Astrocyte (in vitro differentiated cells and primary cell): ENCODE measurements around the gene FILIP1L. TPM values are rescaled to one million over a fixed set of nuclear protein-coding genes. Genes with fewer than 3 reads are reported as not detected.

Source experiments
- DNase-seq: peaks from one replicate; pipeline ENCODE4 v3.0.0-alpha.2; 2010; ENCODE audit warnings: low read depth
- FAIRE-seq: peaks from 2 replicates; lab custom pipeline; 2011; peaks lifted over from hg19 to GRCh38; lab: Jason Lieb, UNC
- H2AFZ ChIP-seq: 2 replicates; pipeline ENCODE4 v1.6.0; 2012; ENCODE audit warnings: low read depth, low read length, inconsistent platforms
- H3K27ac ChIP-seq: 2 replicates; pipeline ENCODE4 v1.5.1; 2011; ENCODE audit warnings: low read depth, low read length, inconsistent platforms
- H3K27me3 ChIP-seq: 2 replicates; pipeline ENCODE4 v1.6.0; 2011; ENCODE audit warnings: low read length, inconsistent platforms; ENCODE audit not compliant: insufficient read depth
- H3K36me3 ChIP-seq: 2 replicates; pipeline ENCODE4 v1.5.1; 2011; ENCODE audit warnings: low read length, inconsistent platforms; ENCODE audit not compliant: insufficient read depth
- H3K4me1 ChIP-seq: 2 replicates; pipeline ENCODE4 v1.5.1; 2011; ENCODE audit warnings: low read length, inconsistent platforms; ENCODE audit not compliant: insufficient read depth
- H3K4me2 ChIP-seq: 2 replicates; pipeline ENCODE4 v1.6.0; 2012; ENCODE audit warnings: low read length, inconsistent platforms
- H3K4me3 ChIP-seq: 2 replicates; pipeline ENCODE4 v1.5.1; 2011; ENCODE audit warnings: low read depth, mild to moderate bottlenecking, low read length, inconsistent platforms; ENCODE audit not compliant: insufficient read depth
- H3K79me2 ChIP-seq: 2 replicates; pipeline ENCODE4 v1.6.0; 2012; ENCODE audit warnings: mild to moderate bottlenecking, low read length, inconsistent platforms; ENCODE audit not compliant: insufficient read depth
- H3K9ac ChIP-seq: 2 replicates; pipeline ENCODE4 v1.6.0; 2012; ENCODE audit warnings: mild to moderate bottlenecking, low read length, inconsistent platforms
- H3K9me3 ChIP-seq: 2 replicates; pipeline ENCODE4 v1.5.1; 2012; ENCODE audit warnings: low read depth, mild to moderate bottlenecking, low read length, inconsistent platforms; ENCODE audit not compliant: insufficient read depth
- H4K20me1 ChIP-seq: 2 replicates; pipeline ENCODE4 v1.6.0; 2012; ENCODE audit warnings: low read length, inconsistent platforms; ENCODE audit not compliant: insufficient read depth
- H3K27ac Mint-ChIP-seq: one replicate; pipeline ENCODE4 v1.8.0; 2021; ENCODE audit warnings: mild to moderate bottlenecking, mixed read lengths; ENCODE audit not compliant: unreplicated experiment
- H3K27me3 Mint-ChIP-seq: one replicate; pipeline ENCODE4 v1.8.0; 2021; ENCODE audit warnings: low read depth, mixed read lengths; ENCODE audit not compliant: unreplicated experiment
- H3K36me3 Mint-ChIP-seq: one replicate; pipeline ENCODE4 v1.8.0; 2021; ENCODE audit warnings: low read depth, mixed read lengths; ENCODE audit not compliant: unreplicated experiment
- H3K4me1 Mint-ChIP-seq: one replicate; pipeline ENCODE4 v1.8.0; 2021; ENCODE audit warnings: low read depth, mixed read lengths; ENCODE audit not compliant: unreplicated experiment
- H3K4me3 Mint-ChIP-seq: one replicate; pipeline ENCODE4 v1.8.0; 2021; ENCODE audit warnings: mild to moderate bottlenecking, moderate library complexity, mixed read lengths; ENCODE audit not compliant: unreplicated experiment
- H3K9me3 Mint-ChIP-seq: one replicate; pipeline ENCODE4 v1.8.0; 2021; ENCODE audit warnings: mild to moderate bottlenecking, mixed read lengths; ENCODE audit not compliant: unreplicated experiment
- EZH2 ChIP-seq: IDR thresholded peaks from 2 replicates; pipeline ENCODE4 v1.6.1; 2012; ENCODE audit warnings: mild to moderate bottlenecking, low read length, inconsistent platforms; ENCODE audit not compliant: insufficient read depth
- total RNA-seq: library from RNA; stranded (reverse); gene quantifications from 2 replicates; pipeline ENCODE4 v1.2.1, GENCODE V29; 2021
- TF ChIP-seq, protein P1 (sequence below): IDR thresholded peaks from 2 replicates; pipeline ENCODE4 v1.5.1; 2011; ENCODE audit warnings: low read depth, mild to moderate bottlenecking, inconsistent platforms, low read length, moderate library complexity; ENCODE audit not compliant: insufficient read depth

FILIP1L gene
- total RNA-seq, 1 donor from 2014 or later = 209 TPM

DNA sequence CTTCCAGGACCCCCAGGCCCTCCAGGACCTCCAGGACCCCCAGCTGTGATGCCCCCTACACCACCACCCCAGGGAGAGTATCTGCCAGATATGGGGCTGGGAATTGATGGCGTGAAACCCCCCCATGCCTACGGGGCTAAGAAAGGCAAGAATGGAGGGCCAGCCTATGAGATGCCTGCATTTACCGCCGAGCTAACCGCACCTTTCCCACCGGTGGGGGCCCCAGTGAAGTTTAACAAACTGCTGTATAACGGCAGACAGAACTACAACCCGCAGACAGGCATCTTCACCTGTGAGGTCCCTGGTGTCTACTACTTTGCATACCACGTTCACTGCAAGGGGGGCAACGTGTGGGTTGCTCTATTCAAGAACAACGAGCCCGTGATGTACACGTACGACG is 318.7 kb downstream of the FILIP1L start:
- DNase-seq = no peak
- no peak overlapping the region for H2AFZ ChIP-seq
- no peak for FAIRE-seq
- H3K9me3 ChIP-seq = no peaks in the 10 kb centered on the region
- Mint-ChIP-seq H3K27ac (no peak overlapping the region), H3K36me3 (peaks cover 4% of the 10 kb centered on the region), H3K27me3 (no peaks in the 10 kb centered on the region), H3K4me3 (no peak overlapping the region), H3K4me1 (no peaks in the 10 kb centered on the region), H3K9me3 (no peaks in the 10 kb centered on the region)
- H4K20me1 ChIP-seq = no peaks in the 10 kb centered on the region
- no peak overlapping the region for H3K9ac ChIP-seq
- H3K36me3 ChIP-seq = no peaks in the 10 kb centered on the region
- no peak overlapping the region for H3K27ac ChIP-seq
- TF ChIP-seq EZH2 = no peak
- TF ChIP-seq, protein P1, sequence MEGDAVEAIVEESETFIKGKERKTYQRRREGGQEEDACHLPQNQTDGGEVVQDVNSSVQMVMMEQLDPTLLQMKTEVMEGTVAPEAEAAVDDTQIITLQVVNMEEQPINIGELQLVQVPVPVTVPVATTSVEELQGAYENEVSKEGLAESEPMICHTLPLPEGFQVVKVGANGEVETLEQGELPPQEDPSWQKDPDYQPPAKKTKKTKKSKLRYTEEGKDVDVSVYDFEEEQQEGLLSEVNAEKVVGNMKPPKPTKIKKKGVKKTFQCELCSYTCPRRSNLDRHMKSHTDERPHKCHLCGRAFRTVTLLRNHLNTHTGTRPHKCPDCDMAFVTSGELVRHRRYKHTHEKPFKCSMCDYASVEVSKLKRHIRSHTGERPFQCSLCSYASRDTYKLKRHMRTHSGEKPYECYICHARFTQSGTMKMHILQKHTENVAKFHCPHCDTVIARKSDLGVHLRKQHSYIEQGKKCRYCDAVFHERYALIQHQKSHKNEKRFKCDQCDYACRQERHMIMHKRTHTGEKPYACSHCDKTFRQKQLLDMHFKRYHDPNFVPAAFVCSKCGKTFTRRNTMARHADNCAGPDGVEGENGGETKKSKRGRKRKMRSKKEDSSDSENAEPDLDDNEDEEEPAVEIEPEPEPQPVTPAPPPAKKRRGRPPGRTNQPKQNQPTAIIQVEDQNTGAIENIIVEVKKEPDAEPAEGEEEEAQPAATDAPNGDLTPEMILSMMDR = no peak
- no peak overlapping the region for H3K4me2 ChIP-seq
- no peaks in the 10 kb centered on the region for H3K4me1 ChIP-seq
- H3K27me3 ChIP-seq = no peaks in the 10 kb centered on the region
- H3K4me3 ChIP-seq = no peak overlapping the region
- H3K79me2 ChIP-seq = no peaks in the 10 kb centered on the region

DNA sequence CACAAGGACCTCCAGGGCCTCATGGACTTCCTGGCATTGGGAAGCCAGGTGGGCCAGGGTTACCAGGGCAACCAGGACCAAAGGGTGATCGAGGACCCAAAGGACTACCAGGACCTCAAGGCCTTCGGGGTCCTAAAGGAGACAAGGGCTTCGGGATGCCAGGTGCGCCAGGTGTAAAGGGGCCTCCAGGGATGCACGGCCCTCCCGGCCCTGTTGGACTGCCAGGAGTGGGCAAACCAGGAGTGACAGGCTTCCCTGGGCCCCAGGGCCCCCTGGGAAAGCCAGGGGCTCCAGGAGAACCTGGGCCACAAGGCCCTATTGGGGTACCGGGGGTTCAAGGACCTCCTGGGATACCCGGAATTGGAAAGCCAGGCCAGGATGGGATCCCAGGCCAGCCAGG is 319.8 kb downstream of the FILIP1L start:
- Mint-ChIP-seq H3K4me1 (no peaks in the 10 kb centered on the region), H3K27ac (no peak overlapping the region), H3K36me3 (peaks cover 2% of the 10 kb centered on the region), H3K27me3 (no peaks in the 10 kb centered on the region), H3K4me3 (no peak overlapping the region), H3K9me3 (no peaks in the 10 kb centered on the region)
- Histone ChIP-seq H3K27ac (no peak overlapping the region), H3K4me1 (no peaks in the 10 kb centered on the region), H3K36me3 (no peaks in the 10 kb centered on the region), H3K79me2 (no peaks in the 10 kb centered on the region), H3K9me3 (no peaks in the 10 kb centered on the region), H3K9ac (no peak overlapping the region), H4K20me1 (no peaks in the 10 kb centered on the region), H2AFZ (no peak overlapping the region), H3K4me2 (no peak overlapping the region), H3K4me3 (no peak overlapping the region), H3K27me3 (no peaks in the 10 kb centered on the region)
- no peak for DNase-seq
- no peak for FAIRE-seq
- TF ChIP-seq EZH2 = no peak
- TF ChIP-seq, protein P1 = no peak

DNA sequence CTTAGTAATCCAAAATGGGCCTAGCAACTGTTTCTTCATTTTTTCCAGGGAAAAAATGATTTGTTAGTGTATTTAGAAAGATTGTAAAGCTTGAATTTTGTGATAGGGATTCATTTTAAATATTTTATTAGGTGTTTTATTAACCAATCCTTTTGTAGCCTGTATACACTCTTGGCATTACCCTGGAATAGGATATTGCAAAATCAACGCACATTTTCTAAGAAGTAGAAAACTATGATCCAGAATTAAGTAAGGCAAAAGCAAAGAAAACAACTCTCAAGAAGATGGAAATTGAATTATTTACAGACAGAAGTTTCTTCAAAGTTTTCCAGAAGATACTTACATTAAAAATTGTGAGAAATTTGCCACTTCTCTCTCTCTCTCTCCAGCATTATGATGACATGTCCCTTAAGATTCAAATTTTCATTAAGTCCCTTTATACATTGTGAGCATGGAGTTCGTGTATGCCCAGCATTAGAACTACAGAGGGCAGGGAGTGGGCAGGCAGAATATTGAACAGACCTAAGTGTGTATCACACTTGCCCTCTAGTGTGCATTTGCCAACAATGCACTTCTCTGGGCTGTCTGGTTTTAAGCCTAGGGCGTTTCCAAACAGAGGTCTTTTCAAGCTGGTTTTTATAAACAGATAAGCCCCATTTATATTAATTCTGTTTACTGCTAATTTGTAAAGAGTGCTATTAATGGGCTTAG is 325.1 kb downstream of the FILIP1L start:
- Histone ChIP-seq H3K4me1 (no peaks in the 10 kb centered on the region), H3K9me3 (no peaks in the 10 kb centered on the region), H3K27ac (no peak overlapping the region), H3K9ac (no peak overlapping the region), H3K4me3 (no peak overlapping the region), H2AFZ (no peak overlapping the region), H3K4me2 (no peak overlapping the region), H4K20me1 (no peaks in the 10 kb centered on the region), H3K79me2 (no peaks in the 10 kb centered on the region), H3K27me3 (no peaks in the 10 kb centered on the region), H3K36me3 (no peaks in the 10 kb centered on the region)
- Mint-ChIP-seq H3K27me3 (no peaks in the 10 kb centered on the region), H3K4me3 (no peak overlapping the region), H3K4me1 (peaks cover 2% of the 10 kb centered on the region), H3K36me3 (no peaks in the 10 kb centered on the region), H3K9me3 (no peaks in the 10 kb centered on the region), H3K27ac (no peak overlapping the region)
- TF ChIP-seq EZH2 = no peak
- TF ChIP-seq, protein P1 = peak; percentile 87
- FAIRE-seq (peak; percentile 75), DNase-seq (peak; percentile 44)
